GM06990 (cell line): ENCODE data around the gene EARS2.

Experiments used
- DNase-seq: peaks from one replicate; pipeline ENCODE4 v3.0.0-alpha.2; 2011; ENCODE audit not compliant: insufficient read length; ENCODE audit errors: extremely low read depth
- H3K27me3 ChIP-seq: replicated peaks from 2 replicates; pipeline ENCODE4 v1.6.0; 2011; ENCODE audit warnings: low read length; ENCODE audit not compliant: control insufficient read depth, insufficient read depth
- H3K36me3 ChIP-seq: 2 replicates; pipeline ENCODE4 v1.5.1; 2011; ENCODE audit warnings: low read length; ENCODE audit not compliant: control insufficient read depth, insufficient read depth
- H3K4me3 ChIP-seq: replicated peaks from 2 replicates; pipeline ENCODE4 v1.5.1; 2011; ENCODE audit warnings: low read depth, mild to moderate bottlenecking, control low read depth, low read length
- CTCF ChIP-seq: IDR thresholded peaks from 2 replicates; pipeline ENCODE4 v1.5.1; 2011; ENCODE audit warnings: low read length, control low read depth, mild to moderate bottlenecking, inconsistent platforms; ENCODE audit not compliant: insufficient read depth, poor library complexity, severe bottlenecking

The EARS2 gene

GRCh38 chr16:23538919-23539278 lies 18.3 kb downstream of the EARS2 start:
- peaks cover 17% of the 10 kb centered on the region for H3K36me3 ChIP-seq
- H3K27me3 ChIP-seq: no peaks in the 10 kb centered on the region
- DNase-seq: no peak
- TF ChIP-seq CTCF: no peak
- no peak overlapping the region for H3K4me3 ChIP-seq

DNA sequence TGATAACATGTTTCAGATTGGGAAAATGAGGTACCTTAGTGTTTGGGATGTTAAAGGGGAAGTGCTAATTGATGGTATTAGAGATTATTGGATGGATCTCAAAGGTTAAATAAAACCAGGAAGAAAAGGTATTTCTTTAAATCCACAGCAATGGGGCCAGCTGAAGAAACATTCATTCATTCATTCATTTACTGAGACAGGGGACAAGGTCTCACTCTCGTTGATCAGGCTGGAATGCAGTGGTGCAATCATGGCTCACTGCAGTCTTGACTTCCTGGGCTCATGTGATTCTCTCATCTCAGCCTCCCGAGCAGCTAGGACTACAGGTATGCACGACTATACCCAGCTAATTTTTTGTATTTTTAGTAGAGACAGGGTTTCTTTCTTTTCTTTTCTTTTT lies 19.8 kb downstream of the EARS2 start:
- Histone ChIP-seq H3K4me3 (no peak overlapping the region), H3K27me3 (no peaks in the 10 kb centered on the region), H3K36me3 (peaks cover 20% of the 10 kb centered on the region)
- no peak for DNase-seq
- no peak for TF ChIP-seq CTCF

DNA sequence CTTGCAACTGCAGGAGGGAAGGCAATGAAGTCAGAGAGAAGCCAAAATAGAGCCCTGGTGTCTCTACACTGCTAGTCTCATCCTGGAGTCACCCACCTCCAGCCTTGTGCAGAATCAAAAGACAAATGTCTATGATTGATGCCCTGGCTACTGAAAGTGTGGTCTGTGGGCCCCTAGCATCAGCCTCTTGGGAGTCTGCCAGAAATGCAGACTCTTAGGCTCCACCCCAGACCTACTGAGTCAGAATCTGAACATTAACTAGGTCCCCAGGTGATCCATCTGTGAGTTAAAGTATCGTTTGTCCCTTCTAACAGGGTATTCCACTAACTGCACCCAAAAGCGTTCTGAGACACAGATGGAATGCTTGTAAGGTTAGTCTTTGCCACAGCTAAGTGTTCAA lies 21.2 kb downstream of the EARS2 start:
- H3K4me3 ChIP-seq: no peak overlapping the region
- no peak for DNase-seq
- peaks cover 20% of the 10 kb centered on the region for H3K36me3 ChIP-seq
- H3K27me3 ChIP-seq: no peaks in the 10 kb centered on the region
- TF ChIP-seq CTCF: no peak

GRCh38 chr16:23534868-23535860 lies 22.0 kb downstream of the EARS2 start:
- peaks cover 20% of the 10 kb centered on the region for H3K36me3 ChIP-seq
- TF ChIP-seq CTCF: no peak
- no peak for DNase-seq
- no peaks in the 10 kb centered on the region for H3K27me3 ChIP-seq
- H3K4me3 ChIP-seq: no peak overlapping the region

DNA sequence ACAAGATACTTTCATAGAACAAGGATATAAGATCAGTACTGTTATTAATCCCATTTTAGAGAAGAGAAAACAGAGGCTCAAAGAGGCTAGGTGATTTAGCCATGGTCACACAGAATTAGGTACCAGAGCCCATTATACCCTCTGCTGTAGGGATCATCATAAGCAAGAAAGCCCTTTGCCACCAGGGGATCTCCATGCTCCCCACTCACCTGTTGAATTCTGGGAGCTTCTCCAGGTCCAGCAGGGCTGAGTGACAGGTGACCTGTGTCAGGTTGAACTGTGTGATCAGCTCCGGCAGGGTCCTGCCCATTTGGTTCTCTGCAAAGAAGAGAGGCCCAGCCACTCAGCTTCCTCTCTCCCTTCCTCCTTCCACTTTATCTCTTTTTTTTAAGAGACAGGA lies 24.7 kb downstream of the EARS2 start:
- Histone ChIP-seq H3K4me3 (no peak overlapping the region), H3K36me3 (peaks cover 29% of the 10 kb centered on the region), H3K27me3 (no peaks in the 10 kb centered on the region)
- TF ChIP-seq CTCF: no peak
- no peak for DNase-seq
